ENCODE results near the gene CTTNBP2.

The CTTNBP2 gene

DNA sequence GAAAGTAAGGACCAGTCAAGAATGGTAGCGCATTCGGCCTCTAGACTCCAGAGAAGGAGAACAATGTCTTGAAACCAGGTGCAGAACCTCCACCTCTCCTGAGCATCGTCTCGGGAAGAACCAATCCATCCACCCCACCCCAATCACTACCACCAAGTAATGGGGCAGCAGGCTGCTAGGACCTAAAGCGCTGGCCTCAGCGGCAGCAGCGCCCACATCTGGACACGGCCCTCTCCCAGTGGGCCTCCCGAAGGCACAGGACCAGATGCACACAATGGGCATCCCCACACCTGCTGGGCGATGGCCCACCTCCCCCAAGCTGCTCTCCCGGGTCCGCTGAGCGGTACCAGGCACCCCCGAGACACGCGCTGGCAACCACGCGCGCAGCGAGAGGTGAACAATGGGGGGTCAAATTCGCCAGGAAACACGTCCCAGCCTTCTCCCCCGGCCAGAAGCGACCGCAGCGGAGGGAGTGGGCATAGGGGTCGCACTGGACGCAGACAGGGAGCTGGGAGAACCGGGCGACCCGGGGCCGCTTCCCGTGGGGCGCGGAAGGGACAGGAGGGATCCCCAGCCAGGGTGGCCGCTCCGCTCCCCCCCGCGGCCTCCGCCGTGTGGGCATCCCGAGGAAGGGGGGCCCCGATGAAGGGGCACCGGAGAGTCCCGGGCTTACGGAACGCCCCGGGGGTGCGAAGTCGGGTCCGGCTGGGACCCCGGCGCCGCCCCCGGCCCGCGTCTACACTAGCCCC is 506 bp downstream of the CTTNBP2 start:
- no peak for DNase-seq (ENCODE audit: low read depth in 2 of 2, low spot score in 1 of 2)

DNA sequence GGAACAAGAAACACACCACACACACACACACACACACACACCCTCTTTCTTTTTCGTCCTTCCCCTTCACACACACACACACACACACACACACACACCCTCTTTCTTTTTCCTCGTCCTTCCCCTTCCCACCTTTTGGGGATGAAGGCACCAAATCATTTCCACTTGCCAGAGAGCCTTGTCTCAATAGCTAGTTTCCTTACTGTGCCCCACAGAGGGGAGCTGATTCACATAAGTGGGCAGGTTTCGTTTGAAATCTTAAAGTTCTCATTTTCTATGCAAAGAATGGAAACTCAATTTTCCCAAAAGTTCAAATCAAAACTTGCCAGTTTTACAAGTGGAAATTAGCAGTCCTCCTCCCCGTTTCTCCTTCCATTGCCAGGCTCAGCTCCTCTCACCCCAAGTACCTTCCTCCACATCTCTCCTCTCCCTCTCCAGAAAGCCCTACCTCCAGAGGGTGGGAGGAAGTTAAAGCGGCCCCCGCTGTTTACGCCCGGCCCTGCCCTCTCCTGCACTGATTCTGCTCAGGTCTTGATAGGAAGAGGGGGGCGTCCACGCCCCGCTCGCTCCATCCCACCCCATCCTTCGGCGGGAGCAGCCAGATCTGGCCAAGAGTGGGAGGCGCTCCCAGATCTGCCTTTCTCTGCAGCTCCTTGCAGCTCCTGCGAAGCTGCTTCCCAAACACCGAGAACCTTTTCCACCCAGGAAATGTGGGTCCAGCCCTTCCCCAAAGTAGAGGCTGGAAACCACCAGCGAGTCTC is 1.3 kb downstream of the CTTNBP2 start:
- no peak for DNase-seq (ENCODE audit: low read depth in 2 of 2, low spot score in 1 of 2)

GRCh38 chr7:117871401-117871777 is 1.9 kb downstream of the CTTNBP2 start:
- DNase-seq (ENCODE audit: low read depth in 2 of 2, low spot score in 1 of 2) = no peak

DNA sequence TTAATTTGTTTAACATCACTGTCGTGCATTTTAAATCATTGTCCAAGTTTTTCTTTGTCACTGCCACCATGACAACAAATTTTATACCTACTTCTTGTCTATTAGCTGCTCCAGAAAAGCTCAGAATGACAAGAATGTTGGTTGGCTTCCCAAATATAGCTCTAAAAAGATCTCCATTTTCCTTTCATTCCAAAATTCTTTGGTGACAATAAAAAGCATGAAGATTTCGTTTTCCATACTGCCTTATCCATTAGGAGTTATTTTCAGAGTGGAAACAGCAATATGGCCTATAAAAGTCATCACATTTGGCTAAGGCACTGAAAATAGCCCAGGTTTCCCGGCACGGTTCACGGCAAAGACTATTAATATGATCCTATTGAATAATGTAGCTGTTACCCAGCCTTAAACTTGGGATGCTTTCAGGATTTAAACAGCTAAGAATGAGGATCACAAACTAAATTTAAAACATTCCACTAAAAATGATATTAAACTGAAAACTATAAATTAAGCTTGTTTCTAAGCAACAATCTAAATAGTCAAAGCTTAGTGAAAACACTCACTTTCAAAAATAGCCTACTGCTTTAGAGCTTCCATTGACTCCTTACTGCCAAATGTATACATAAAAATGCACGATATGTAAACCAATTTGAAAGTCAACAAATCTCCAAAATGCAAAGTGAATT is 2.7 kb downstream of the CTTNBP2 start:
- DNase-seq (ENCODE audit: low read depth in 2 of 2, low spot score in 1 of 2) = no peak

DNA sequence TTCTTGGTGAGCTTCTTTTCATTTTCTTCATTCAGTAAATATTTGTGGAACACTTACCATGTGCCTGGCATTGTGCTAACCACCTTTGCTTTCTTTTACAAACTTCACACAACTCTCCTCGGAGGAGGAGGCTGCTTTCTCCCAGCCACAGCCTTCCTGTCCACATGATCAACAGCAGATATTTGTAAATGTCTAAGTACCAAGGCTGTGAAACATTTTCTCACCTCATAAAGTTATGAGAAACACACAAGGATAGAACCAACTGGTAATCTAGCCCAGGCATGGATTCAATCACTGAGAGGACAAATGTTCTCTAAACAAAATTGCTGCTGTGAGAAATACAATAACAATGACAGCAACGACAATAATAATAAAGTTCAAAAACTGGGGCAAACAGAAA is 3.9 kb downstream of the CTTNBP2 start:
- no peak for DNase-seq (ENCODE audit: low read depth in 2 of 2, low spot score in 1 of 2)

GRCh38 chr7:117863618-117864017 is 9.6 kb downstream of the CTTNBP2 start:
- DNase-seq (ENCODE audit: low read depth in 2 of 2, low spot score in 1 of 2) = no peak

DNA sequence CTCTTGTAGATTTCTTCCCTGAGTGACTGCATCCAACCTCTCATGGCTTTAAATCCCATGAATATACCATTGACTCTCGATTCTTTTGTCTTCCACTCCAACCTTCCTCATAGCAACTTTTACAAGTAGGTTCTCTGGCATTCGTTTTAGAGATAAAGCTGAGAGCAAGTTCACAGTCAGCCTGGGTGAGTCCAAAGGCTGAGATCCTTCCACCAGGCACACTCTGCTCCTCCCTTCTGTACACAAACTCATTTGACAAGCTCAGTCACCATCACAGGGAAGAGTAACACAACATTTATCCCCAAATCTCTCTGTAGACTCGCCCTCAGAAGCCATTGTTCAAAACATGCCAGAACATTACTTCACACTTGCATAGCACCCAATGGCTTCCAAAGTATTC is 10.9 kb downstream of the CTTNBP2 start:
- DNase-seq (ENCODE audit: low read depth in 2 of 2, low spot score in 1 of 2) = no peak

GRCh38 chr7:117859246-117859812 is 13.9 kb downstream of the CTTNBP2 start:
- DNase-seq (ENCODE audit: low read depth in 2 of 2, low spot score in 1 of 2) = no peak

DNA sequence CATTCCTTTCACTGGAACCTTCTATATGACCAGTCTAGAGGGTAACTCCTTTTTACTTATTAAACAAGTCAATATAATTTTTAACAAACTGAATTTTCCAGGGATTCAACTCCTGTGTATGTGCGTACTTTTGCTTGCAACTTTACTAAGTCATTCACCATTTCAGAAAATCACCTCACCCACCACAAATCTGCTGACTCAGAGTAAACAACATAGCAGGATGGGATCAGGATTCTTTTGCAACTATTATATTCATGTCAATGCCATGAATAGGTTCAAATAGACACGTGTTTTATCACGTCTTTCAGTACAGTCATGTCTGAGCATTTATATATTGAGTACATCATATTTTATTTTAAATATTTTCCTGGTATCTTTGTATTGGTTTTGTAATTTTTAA is 14.5 kb downstream of the CTTNBP2 start:
- DNase-seq (ENCODE audit: low read depth in 2 of 2, low spot score in 1 of 2) = no peak

DNA sequence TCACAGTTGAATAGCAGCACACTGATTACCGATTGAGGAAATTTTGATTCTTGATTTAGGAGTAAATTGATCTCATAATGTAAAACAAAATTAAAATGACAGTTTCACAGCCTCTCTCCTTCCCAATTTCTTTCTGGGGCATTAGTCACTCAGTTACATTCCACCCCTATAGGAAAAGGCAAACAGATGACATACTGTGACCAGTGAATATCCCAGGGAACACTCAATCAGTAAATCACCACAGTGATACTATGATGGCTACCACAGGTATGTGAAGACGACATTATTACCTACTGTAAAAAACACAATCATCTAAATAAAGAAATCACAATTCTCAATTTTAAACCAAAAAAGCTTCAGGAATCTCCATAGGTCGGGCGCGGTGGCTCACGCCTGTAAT is 15.5 kb downstream of the CTTNBP2 start:
- DNase-seq (ENCODE audit: low read depth in 2 of 2, low spot score in 1 of 2) = no peak

DNA sequence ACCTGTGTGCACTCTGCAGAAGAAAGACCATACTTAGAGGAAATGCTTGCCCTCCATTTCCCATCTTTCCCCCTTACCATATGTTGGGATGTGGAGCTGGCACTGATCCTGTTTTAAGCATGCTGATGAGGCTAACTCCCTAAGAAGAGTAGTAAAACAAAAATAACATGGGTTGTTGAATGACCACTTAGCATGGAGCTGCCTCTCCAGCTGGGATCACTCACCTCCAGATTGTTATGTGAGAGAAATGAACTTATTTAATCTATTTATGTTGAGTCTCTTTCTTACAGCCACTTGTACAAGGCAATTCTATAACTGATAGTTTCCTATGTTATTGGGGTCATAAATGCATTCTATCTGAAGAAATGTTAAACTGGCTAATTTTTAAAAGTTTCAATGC is 17.0 kb downstream of the CTTNBP2 start:
- DNase-seq (ENCODE audit: low read depth in 2 of 2, low spot score in 1 of 2) = no peak

DNA sequence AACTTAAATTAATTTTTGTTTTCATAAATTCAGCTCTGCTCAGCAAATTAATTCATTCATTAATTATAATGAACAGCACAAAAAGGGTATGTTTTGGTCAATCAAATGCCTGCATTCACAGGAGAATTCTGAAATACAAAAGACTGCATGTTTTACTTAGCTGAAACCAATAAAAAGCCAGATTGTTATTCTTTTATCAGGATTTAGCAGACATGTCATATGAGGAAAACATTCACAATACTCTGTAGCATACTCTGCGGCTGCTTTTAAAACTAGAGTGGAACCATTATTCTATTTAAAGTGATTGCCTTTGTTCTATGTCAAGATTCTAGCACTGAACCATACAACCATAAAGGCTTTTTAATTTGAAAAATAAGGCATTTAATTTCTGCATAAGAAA is 19.1 kb downstream of the CTTNBP2 start:
- no peak for DNase-seq (ENCODE audit: low read depth in 2 of 2, low spot score in 1 of 2)

GRCh38 chr7:117848941-117849340 is 24.3 kb downstream of the CTTNBP2 start:
- no peak for DNase-seq (ENCODE audit: low read depth in 2 of 2, low spot score in 1 of 2)

- DNase-seq (ENCODE audit: low read depth in 2 of 2, low spot score in 1 of 2) = no peak
Observed at GRCh38 chr7:117844678-117845077, 28.6 kb downstream of the CTTNBP2 start.

GRCh38 chr7:117841611-117842010 is 31.6 kb downstream of the CTTNBP2 start:
- no peak for DNase-seq (ENCODE audit: low read depth in 2 of 2, low spot score in 1 of 2)

DNA sequence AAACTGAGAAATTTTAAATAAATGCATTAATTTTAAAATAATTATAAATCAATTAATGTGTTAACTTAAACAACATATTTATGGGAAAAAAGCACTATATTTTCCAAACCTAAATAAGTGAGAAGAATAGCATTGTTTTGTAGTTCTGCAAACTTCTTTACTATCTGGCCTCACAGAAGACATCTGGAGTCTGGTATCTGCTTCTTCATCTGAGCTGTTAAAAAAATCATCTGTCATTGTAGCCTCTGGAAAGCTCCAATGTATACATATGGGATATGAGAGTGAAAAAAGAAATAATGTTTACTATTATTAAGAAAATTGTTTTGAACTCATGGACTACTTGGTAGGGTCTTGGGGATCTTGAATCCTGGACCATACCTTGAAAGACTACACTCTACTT is 32.2 kb downstream of the CTTNBP2 start:
- no peak for DNase-seq (ENCODE audit: low read depth in 2 of 2, low spot score in 1 of 2)

- DNase-seq (ENCODE audit: low read depth in 2 of 2, low spot score in 1 of 2) = no peak
Observed at GRCh38 chr7:117839507-117839906, 33.7 kb downstream of the CTTNBP2 start.

DNA sequence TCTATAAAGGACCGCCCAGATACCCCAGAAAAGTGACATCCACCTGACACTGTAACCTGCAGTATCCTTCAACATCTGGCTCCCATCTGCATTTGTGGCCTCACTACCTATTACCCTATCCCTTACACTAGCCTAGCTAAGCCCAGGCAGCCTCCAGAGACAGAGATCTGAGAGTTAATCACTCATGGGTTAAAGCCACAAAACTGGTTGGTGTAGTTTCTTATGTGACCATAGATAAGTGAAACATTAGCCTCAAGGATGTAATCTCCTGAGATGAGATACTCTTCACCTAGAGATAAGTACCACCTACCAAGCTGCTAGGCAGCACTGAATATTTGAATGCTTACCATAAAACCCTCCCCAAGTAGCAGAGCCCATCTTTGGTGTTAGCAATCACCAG is 35.4 kb downstream of the CTTNBP2 start:
- no peak for DNase-seq (ENCODE audit: low read depth in 2 of 2, low spot score in 1 of 2)

GRCh38 chr7:117835016-117835664 is 38.1 kb downstream of the CTTNBP2 start:
- DNase-seq (ENCODE audit: low read depth in 2 of 2, low spot score in 1 of 2) = no peak

- no peak for DNase-seq (ENCODE audit: low read depth in 2 of 2, low spot score in 1 of 2)
Observed at GRCh38 chr7:117830422-117830954, 42.8 kb downstream of the CTTNBP2 start.

DNA sequence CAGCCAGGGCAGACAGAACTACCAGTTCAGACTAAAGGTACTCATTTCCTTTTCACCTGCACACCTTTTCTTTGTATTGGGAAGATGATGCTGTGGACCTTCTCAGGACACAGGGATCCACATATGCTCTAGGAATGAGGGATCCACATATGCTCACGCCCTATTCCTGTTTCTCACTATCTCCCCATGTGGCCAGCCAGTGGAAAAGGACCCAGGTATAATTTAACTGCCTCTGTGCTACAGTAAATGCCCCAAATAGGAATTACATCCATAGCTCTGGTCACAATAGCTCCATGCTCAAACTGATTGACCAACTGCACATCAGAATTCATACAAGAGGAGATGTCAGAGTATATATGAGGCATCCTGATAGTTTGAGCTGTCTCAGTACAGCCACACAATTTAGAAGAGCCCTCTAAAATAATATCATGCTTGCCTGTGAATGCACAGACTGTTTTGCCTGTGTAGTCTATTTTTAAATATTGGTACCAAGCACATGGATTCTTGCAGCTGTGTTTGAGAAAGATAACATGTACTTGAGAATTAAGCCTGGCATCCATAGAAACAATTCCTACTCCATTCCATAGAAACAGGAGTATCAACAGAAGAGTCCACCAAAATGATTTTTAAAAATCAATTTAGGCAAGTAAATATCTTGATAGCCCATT is 43.7 kb downstream of the CTTNBP2 start:
- DNase-seq (ENCODE audit: low read depth in 2 of 2, low spot score in 1 of 2) = no peak
